ENCODE measurements around the gene CEP70.
"Not testable (repeated sequence)": the region's sequence is repeated elsewhere in the genome, so short reads cannot be mapped to it uniquely, and the experiment has no call there.

Gene CEP70

DNA sequence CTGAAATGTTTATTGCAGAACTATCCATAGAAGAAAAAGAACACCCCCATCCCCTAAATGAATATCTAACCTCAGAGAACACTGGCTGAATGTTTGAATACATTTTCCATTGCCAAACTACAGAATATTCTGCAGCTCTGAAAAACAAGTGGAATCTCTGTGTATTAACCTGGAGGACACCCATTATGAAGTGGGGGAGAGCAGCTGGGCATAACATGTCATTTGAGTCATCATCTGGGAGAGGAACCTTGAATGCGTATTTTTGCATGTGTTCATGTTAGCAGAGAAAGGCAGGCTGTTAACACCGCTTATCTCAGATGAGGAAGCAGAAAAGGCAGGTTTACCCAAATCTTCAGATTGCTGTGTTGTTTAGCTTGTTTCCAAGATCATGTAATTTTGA is 128.1 kb downstream of the CEP70 start:
- DNase-seq, result no peak

- DNase-seq, result no peak
These were observed 128.6 kb downstream of the CEP70 start for GRCh38 chr3:138465451-138465850.

- DNase-seq, result no peak
These were observed 129.6 kb downstream of the CEP70 start for GRCh38 chr3:138464491-138464860.

DNA sequence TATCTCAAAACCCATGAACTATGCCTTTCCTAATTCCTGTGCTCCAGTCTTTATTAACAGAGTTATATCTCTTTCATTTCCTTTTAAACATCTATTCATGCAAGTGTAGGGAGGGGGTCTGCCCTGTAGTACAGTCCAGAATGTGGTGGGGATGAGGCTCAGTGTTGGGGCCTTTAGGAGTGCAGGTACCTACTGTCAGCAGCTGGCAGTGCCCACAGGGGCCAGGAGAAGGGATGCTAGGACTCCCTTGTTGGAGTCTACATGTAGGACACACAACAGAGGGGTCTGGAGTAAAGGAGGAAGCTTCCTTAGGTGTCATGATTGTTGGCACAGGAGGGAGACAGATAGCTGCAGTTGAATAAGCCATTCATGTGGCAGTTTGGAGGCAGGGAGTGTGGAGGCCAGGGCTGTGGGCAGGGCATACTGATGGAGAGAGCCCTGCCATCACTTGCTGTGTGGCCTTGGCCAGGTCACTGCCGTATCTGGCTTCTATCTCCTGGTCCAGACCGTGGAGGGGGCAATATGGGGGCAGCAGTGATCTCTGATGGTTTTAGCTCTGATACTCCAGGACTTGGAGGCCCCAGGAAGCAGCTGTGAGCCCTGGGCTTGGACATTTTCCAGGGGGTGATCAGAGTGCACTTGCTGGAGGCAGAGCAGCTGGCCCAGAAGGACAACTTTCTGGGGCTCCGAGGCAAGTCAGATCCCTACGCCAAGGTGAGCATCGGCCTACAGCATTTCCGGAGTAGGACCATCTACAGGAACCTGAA is 130.2 kb downstream of the CEP70 start:
- no peak for DNase-seq

GRCh38 chr3:138461896-138462295 is 132.2 kb downstream of the CEP70 start:
- no peak for DNase-seq

GRCh38 chr3:138461246-138461645 is 132.8 kb downstream of the CEP70 start:
- no peak for DNase-seq

DNA sequence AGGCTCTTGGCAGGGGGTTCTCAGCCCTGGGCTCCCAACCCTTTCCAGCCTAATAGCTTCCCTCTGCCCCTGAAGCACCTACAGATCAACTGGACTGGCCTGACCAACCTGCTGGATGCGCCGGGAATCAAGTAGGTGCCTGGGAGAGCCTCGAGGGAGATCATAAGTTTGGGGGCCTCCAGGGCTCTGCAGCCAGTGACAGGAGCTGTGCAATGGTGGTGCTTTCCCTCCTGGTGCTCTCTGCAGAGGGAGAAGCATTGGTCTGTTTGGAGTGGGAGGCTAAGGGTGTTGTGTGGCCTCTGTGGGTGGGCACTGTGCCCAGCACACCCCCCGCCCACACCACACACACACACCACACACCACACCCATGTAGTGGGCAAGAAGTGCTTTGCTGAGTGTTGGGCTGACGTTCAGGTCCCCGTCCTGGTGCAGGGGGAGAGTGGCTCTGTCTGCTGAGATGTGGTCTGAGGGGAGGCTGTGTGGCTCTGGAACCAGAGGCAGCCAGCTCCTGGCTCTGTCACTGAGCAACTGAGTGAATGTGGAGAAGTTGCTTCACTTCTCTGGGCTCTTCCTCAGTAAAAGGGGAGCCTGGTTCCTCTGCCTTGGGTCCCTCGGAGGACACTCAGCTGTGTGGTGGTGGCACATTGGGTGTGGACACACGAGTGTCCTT is 133.4 kb downstream of the CEP70 start:
- no peak for DNase-seq

GRCh38 chr3:138459619-138460535 is 134.2 kb downstream of the CEP70 start:
- no peak for DNase-seq

GRCh38 chr3:138458774-138459499 is 135.1 kb downstream of the CEP70 start:
- no peak for DNase-seq

GRCh38 chr3:138457863-138458735 is 136.0 kb downstream of the CEP70 start:
- no peak for DNase-seq

DNA sequence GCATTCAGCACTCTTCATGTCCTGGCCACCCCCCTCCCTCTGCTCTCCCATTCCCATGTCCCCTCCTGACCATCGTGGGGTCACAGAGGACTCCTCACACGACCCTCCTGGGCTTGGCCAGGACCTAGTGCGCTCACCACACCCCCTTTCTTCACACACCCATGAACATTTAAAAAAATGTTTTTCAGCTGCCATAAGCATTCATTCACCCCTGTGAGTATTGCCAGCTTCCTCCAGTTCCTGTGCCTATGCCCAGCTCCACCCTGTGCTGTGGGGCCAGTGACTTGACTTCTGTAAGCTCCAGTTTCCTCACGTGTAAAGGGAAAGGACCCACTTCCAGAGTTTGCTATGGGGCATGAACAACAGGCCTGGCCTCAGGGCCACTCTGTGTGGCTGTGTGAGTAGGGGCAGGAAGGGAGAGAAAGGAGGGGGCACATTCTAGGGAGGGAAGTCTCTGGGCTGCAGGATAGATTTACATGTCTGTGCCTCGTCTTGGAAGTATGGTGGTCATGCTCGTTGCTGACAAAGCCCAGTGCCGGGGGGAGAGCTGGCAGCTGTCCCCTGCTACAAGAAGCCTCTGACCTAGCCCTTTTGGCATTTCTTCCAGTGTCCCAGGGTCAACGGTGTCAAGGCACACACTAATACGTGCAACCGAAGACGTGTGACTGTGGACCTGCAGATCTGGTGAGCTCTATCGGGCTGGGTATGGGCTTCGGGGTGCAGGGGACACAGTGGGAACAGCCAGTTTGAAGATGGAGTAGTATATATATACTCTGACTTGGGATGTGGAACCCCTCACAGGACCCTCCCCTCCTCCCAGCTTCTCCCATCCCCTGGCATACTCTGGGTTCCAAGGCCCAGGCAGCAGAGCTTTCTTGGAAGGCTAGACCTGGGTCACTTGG is 136.8 kb downstream of the CEP70 start:
- no peak for DNase-seq

GRCh38 chr3:138455801-138456716 is 138.0 kb downstream of the CEP70 start:
- no peak for DNase-seq

DNA sequence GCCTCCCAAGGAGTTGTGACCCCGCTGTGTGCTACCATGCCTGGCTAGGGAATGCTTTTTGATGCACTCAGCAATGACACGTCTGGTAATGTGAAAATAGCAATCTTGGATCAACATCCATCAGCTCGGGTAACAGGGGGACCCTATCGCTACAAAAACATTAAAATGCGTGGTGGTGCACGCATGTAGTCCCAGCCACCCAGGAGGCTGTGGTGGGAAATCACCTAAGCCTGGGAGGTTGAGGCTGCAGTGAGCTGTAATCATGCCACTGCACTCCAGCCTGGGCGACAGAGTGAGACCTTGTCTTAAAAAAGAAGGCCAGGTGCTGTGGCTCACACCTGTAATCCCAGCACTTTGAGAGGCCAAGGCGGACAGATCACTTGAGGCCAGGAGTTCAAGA is 140.1 kb downstream of the CEP70 start:
- DNase-seq, result not testable (repeated sequence)

DNA sequence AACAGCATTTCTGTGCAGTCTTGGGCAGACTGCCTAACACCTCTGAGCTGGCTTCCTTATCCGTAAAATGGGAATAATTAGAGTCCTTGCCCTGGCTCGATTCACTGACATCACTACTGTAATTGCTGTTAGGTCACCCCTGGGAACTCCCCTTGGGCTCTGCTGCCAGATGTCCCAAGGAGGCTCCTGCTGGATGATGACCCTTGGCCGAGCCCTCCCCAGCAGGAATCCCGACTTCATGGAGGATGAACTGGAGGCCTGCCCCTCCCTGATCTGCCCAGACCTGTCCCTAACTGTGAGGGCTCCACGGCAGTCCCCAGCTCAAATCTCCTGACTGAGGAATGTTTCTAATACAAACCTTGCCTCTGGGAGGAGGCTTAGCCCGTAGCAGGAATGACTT is 141.6 kb downstream of the CEP70 start:
- DNase-seq, result no peak

DNA sequence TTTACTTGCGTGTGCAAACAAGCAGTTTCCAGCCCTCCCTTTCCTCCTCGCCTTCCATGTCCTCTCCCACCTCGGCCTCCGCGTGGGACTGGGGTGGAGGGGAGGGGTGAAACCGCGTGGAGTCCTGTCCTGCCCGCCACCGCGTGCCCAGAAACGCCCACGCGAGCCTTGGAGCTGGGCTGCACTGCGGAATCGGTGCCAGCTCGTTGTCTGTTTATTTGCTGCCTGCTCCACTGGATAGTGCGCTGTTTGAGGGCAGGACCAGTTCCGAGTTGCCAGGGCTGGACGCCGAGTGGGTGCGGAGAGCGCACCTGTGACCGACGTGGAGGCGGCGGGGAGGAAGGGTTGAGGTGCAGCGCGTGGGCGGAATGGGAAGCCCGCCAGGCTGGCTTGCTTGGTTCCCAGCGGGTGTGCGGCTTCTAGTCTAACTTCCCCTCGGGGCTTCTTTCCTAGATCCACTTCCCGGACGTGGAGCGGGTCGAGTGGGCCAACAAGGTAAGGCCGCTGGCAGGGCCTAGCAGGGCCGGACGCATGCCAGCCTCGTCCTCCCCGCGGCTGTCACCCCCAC is 142.4 kb downstream of the CEP70 start:
- DNase-seq, result no peak

DNA sequence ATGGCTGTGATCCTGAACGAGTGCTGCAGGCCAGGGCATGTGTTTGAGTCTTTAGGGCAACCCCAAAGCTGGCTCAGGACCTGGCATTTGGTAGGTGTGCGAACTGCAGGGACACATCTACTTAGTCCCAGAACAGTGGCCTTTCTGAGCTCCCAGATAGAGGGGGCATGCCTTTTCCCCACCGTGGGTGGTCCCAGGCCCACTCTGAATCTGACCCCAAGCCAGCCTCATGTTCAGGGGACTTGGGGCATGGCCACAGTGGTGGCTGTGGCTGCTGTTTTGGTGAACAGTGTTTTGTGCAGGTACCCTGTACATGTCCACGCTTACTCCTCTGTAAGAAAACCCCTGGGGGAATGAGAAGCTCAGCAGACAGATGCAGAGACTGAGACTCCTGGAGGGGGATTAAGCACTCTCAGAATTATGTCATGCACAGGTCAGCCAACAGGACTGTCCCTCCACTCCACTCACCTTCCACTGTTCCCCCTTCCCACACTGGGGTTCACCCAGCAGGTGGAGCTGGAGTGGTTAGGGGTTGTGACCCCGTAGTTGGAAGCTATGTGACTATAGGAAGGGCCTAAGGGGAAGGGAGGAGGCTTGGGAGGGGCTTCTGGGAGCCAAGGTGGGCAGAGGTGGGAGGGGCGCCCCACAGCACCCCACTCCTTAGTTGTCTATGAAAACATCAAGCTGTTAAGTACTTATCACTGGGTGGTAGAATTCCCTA is 143.2 kb downstream of the CEP70 start:
- no peak for DNase-seq

- no peak for DNase-seq
These were observed 143.9 kb downstream of the CEP70 start for GRCh38 chr3:138450181-138450580.

GRCh38 chr3:138449490-138449889 is 144.6 kb downstream of the CEP70 start:
- DNase-seq, result no peak

DNA sequence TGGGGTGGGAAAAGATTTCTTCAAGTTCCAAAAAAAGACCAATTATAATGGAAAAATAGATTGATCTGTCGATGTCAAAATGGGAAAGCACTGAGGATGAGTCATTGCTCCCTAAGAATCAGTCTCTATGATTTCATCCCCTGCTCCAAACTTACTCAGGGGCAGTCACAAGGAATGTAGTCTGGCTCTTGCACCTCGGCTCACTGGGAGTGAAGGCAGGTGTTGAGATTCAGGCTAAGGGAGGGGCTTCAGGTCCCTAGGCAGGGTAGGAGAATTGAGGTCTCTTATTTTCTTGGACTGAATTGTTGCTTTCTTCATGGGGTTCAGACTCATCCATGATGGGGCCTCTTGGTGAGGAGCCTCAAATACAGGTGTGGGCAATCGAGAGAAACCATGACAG is 145.4 kb downstream of the CEP70 start:
- no peak for DNase-seq

All from retina (tissue), 1 donor.